NCI-H1694 treated with DMSO at 0.1 percent for 48 hours (cell line): Measurements from ENCODE around the gene NKPD1.

ENCODE experiments used
- DNase-seq: peaks from one replicate; lab custom pipeline; 2025; lab: John Stamatoyannopoulos, UW

NKPD1 gene

DNA sequence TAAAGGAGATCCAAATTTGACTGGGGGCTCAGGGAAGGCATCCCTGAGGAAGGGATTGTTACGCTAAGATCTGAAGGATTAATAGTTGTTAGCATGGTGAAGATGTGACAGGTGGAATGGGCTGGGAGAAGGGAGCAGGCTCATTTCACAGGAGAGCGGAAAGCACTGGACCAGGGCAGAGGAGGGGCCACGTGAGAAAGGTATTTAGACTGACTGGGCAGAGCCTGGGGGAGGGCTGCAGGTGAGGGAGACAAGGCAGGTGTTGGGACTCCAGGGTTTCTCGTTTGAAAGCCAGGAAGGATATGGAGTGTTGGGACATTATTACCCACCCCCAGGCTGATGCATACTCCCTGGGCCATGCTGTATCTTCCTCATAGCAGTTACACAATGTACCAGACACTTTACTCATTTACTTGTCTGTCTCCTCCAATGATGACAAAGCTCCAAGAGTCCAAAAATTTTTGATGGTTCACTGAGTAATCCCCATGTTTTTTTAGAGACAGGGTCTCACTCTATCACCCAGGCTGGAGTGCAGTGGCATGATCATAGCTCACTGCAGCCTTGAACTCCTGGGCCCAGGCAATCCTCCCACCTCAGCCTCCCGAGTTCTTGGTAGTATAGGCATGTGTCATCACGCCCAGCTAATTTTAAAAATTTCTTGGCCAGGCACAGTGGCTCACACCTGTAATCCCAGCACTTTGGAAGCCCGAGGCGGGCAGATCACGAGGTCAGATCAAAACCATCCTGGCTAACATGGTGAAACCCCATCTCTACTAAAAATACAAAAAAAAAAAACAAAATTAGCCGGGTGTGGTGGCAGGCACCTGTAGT is 14.9 kb upstream of the NKPD1 start:
- no peak for DNase-seq

DNA sequence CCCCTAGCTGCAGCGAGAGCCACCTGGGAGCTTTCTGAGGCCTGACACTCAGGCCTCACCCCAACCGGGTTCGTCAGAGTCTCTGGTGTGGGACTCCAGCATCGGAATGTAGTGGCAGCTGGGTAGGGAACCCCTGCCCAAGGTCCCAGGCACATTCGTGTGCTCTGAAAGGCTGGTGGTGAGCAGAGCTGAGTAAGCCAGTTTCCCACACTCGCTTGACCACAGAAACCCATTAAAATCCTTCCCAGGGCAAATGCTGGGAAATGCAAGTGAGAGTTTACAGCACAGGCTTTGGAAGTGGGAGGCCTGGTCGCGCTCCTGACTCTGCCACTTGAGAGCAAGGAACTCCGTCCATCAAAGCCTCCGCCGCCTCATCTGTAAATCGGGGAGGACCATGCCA is 13.0 kb upstream of the NKPD1 start:
- DNase-seq = no peak

DNA sequence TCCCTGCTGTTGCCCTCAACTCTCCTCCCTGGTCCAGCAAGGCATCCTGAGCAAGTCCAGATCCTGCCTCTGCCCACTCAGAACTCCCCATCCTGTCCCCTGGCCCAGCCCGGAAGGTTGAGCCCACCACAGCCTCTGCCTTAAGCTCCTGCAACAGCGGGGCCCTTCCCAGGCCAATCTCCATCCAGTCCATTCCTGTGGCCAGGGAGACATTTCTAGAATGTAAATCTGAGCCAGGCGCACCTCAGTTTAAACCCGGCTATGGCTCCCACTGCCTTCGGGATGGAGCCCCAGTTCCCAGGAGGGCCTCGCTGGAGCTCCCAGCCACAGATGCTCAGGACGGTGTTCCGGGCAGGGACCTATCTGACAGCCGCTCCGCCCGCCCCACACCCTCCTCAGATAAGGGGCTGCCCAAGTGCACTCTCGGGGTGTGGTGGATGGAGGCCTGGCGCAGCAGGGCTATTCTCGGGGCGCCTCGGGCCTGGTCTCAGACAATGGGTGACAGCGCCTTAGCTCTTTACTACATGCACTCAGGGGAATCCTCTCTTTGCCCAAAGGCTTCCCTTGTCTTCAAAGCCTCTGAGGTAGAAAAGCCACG is 11.9 kb upstream of the NKPD1 start:
- DNase-seq = no peak

DNA sequence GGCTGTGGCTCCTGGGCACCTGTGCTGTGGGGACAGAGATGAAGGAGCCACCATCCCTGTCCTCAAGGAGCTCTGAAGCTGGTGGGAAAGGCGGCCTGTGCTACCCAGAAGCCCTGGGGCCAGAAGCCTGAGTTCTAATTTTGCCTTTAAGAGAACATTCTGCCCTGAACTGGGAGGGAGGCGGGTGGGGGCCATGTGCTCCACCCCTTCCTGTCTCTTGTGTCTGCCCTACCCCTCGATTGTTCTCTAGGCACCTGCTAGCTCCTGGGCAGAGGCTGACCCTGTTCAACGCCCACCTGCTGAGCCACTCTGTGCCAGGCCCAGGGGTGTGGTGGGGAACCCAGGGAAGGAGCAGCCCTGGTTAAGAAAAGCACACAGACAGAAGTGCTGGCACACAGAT is 11.4 kb upstream of the NKPD1 start:
- DNase-seq = no peak

DNA sequence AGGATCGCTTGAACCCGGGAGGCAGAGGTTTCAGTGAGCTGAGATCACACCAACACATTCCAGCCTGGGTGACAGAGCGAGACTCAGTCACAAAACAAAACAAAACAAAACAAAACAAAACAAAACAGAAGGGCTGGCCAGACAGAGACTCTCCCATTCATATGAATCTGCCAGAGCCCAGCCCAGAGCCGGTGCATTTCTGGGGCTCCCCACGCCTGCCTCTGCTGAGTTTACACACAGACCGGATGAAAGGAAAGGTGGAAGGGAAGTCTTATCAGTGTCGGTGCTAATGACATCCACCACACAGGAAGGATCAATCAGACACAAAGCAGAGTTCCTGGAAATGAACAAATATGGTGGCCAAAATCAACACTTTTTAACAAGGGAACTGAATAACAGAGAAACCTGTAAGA is 10.4 kb upstream of the NKPD1 start:
- no peak for DNase-seq

DNA sequence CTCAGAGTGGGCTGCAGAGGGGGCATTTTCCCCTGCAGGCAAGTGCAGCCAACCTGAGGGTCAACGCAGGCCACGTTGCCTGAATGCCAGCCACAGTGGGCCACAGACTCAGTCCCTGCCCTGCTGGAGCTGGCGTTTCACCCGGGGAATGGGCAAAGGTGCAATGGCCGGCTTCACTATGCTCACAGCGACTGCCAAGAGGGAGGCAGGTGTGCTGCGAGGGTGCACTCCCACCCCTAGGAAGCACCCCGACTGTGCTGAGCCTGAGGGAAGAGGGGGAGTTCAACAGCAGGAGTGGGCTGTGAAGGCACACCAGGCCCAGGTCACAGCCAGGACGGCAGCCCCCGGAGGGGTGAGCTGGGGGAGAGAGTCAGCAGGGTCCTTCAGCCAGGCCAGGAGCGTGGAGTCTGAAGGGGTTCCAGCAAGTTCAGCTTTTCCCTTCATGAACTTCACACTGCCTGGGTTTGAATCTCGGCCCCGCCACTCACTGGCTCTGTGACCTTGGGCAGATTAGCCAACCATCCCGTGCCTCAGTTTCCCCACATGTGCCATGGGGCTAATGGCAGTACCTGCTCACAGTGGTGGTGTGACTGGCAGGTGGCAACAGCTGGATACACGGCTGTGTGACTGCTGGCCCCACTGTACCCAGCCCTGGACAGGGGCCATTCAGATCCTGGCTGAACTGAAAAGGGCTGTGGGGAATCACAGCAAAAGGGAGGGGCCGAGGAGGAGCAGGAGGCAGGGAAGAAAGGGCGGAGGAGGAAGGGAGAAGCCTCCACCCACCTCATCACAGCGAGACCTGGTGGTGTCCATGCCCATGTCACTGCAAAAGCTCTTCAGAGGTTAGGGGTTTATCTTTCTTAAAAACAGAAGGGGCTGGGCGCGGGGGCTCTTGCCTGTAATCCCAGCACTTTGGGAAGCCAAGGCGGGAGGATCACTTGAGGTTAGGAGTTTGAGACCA is 9.6 kb upstream of the NKPD1 start:
- no peak for DNase-seq

DNA sequence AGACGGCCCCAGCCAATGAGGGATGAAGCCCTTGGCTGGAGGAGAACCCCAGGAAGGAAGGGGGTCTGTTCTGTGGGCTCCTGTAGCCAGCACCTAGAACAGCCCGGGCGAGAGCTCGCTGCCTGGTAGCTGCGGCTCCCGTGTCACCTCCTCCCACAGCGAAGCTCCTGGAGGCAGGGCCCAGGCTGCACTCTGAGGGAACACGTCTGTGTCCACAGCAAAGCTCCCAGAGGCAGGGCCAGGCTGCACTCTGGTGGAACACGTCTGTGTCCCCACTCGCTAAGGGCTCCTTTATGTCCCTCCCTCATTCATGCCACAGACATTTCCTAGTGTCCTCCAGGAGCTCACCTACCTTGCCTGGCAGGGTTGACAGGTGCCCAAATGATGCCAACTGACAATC is 8.8 kb upstream of the NKPD1 start:
- DNase-seq = no peak

DNA sequence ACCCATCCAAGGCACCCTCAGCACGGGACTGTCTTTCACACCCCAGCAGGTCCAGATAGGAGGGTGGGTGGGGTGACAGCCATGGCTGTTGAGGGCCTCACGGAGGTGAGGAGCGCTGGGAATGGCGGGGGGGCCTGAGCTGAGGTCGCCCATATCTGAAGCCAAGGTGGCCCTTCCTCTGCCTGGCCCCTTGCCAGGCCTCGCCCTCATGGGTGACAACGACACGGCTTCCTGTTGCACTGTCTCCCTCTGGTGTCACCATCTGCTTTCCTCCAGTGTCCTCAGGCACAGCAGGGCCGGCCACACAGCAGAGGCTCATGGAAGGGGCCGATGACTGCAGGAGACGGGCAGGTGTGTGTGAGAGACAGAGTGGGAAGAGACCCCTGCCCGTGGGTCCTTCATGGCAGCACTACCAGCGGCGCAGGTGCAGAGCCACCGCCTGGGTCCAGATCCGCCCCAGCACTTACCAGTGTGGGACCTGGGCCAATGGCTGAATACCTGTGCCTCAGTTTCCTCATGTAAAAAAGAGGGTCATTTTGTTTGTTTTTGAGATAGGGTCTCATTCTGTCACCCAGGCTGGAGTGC is 8.1 kb upstream of the NKPD1 start:
- DNase-seq = peak; percentile 18

DNA sequence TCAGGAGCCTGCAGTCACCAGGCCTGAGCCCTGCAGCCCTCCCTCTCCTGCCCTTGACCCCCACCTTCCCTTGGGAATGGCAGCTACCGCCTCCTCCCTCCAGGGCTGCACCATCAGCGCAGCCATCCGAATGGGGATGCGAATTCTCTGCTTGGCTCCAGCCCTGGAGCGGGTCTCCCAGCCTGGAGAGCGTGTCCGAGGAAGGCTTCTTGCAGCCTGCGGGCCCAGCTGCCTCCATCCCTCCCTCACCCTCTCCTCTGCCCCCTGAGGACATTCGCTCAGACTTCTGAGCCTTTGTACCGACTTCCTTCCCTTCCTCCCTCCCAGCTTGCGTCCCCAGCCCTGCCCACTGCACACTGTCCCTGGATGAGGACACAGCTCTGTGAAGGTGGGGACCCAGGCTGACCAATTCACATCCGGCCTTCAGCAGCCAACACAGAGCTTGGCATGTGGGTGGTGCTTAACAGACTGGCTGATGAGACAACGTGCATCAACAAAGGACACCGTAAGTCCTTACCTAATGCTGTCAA is 6.0 kb upstream of the NKPD1 start:
- DNase-seq = no peak

DNA sequence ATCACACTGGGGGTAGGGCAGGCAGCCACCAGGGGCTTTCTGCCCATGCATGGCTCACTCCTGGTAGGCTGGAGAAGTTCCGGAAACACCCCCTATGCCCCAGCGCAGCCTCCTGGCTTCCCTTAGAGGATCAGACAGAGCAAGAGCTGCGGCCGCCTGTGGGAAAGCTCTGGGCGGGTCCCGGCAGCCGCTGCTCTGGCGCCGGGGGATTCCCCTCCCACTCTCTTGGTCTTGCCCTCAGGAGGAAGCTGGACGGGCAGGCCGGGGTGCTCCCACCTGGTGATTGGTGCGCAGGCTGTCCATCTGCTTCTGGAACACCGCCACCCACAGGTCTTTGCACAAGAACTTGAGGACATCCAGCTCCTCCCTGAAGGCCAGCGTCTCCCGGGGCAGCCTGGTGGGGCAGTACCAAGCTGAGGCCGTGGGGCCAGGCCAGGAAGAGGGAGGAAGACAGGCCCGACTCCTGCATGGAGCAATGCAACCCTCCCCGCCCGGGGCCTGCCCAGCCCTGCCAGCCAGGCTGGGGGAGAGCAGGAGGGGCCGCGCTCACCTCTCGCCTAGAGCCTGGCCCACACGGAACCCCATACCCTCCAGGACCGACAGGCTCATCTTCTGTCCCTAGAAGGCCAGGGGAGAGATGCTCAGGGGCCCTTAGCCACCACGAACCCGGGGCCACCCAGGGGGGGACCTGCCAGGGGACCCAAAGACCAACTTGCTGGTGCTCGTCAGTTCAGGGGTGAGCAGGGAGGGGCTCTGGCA is 4.0 kb upstream of the NKPD1 start:
- no peak for DNase-seq

DNA sequence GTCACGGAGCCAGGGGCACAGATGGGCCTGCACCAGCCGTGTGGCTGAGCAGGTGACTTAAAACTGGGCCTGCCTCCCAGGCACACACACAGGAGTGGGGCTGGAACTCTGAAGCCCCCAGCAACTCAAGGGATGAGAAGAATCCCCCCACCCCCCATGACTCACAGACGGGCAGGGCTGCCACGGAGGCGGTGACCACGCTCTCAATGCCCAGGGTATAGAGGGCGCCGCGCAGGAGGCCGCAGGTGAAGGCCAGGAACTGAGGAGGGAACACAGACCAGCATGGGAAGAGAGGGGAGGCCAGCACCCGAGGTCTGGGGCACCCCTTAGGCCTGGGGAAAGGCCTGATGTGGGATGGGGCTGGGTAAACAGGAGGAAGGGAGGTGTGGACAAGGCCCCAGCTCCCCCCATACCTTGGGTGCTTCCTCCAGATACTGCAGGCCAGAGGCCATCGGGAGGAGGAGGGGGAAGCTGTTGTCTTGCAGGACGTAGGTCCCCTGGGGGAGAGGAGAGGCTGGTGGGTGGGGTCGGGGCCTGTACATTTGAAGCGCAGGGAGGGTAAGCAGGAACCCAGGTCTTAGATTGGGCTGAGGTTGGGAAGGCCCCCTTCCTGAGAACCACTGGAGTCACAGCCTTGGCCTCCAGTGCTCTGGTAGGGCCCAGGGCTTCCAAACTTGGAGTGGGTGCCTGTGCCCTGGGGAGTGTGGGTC is 3.1 kb upstream of the NKPD1 start:
- no peak for DNase-seq

DNA sequence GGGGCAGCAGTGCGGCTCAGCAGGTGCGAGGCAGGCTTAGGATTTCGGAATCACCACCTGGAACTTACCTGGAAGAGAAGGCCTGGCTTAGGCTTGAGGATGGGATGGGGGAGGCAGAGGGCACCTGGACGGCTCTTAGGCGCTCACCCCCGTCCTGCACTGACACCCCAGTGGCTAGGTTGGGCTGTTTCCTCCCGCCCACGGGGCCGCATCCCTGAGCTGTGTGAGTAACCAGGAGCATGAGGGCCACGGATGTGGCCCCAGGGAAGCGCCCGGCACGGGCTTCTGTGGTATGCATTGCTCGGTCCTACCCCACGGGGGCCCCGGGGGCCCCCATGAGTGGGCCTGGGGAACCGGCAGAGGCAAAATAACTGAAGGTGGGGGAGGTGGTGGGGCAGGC is 2.4 kb upstream of the NKPD1 start:
- DNase-seq = no peak

DNA sequence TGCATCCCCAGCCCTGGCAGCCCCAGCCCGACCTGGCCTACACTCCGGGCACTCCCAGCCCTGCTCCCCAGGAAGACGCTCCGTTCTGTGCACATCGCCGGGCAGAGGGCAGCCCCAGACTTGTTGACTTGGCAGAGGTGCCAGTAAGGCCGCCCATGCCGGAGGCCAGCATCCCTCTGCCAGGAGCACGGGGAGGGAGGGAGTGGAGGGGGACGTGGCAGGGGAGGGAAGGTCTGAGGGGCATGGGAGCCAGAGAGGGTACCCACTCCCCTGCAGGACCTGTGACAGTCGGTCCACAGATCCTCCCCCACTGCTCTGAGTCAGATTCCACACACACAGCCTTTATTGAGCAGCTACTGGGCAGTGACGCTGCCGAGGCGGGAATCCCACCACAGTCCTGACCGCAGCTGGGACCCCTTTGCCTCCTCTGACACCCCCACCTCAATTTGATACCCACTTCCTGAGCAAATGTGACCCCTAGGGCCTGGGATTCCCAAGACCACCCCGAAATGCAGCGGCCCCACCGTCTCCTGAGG is 1.9 kb upstream of the NKPD1 start:
- peak; percentile 64 for DNase-seq

DNA sequence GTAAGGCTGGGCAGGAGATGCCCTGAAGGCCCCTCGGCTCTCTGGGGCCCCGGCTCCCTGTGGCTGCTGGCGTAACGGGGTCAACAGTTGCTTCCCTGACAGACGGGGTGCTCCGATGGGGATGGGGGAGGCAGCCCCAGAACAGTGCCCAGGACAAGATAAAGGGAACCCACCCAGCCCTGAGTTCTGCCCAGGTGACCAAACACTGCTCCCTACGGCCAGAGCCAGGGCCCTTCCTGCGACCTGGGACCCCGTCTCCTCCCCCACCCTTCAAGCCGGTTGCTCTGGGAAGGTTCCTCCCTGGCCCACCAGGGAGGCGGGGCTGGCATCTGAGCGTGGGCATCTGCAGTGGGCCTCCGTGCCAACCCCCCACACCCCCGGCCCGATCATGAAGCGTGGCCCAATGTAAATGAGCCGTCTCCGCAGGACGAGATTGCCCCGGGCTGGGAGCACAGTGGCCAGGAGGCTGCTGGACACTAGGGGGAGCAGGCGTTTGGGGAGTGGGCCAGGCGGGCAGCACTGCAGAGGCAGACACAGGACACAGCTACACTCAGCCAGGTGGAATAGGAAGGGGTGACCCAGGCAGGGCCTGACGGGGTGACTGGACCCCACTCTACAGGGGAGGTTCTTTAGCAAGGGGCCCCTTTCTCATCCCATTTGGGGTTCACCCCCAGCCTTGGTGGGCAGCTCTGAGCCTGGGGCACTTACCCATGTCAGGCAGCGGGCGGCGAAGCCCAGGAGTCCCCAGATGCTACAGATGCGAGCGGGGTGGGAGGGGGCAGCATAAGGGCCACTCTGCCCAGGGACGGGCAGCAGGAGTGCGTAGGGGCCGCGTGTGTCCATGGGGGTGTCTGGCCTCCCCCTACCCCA is 1.2 kb upstream of the NKPD1 start:
- DNase-seq = no peak

DNA sequence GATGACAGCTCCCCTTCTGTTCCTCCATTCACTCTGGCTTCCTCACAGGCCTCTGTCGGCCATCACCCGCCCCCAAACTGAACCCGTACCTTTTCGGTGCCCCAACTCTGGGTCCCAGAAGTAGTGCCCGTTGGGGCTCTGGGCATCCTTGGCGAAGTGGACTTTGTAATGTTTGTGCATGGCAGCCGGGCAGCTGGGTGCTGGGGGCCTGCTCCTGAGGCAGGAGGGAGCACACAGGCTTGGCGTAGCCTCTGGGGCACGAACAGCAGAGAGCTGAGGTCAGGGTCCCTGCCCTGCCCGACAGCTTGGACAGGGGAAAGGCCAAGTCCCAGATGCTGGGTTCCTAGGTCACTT is 834 bp downstream of the NKPD1 start:
- DNase-seq = no peak

DNA sequence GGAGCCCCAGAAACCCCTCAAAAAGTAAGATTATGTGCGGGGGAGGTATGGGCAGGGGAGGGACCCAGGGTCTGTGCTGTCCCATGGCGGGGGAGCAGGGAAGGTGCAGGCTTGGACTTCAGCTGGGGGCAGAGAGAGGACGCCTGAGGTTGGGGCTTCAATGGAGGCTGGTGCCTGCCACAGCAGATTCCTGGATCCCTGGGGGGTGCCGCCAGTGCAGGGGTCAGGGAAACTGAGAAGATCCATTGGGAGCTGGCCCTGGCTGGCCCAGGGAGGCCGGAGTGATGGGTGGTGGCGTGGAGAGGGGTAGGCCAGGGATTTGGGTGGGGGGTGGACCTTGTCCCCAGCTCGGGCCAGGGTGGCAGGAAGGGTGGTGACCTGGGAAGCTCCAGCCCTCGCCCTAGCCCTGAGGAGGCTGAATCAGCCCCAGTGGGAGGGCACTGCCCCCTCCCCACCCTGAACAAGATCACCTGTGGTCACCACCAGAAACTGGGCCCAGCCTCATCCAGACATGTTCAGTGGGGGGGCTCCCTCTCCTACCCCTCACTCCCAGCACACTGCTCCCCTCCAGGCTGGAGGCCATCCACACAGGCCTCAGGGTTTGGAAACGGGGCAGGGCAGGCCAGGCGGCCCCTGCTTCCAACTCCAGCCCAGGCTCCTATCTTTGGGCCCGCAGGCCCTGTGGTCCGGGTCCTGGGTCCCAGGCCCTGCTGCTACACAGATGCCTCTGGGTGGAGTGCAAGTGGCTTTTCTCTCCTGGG is 1.4 kb downstream of the NKPD1 start:
- no peak for DNase-seq

DNA sequence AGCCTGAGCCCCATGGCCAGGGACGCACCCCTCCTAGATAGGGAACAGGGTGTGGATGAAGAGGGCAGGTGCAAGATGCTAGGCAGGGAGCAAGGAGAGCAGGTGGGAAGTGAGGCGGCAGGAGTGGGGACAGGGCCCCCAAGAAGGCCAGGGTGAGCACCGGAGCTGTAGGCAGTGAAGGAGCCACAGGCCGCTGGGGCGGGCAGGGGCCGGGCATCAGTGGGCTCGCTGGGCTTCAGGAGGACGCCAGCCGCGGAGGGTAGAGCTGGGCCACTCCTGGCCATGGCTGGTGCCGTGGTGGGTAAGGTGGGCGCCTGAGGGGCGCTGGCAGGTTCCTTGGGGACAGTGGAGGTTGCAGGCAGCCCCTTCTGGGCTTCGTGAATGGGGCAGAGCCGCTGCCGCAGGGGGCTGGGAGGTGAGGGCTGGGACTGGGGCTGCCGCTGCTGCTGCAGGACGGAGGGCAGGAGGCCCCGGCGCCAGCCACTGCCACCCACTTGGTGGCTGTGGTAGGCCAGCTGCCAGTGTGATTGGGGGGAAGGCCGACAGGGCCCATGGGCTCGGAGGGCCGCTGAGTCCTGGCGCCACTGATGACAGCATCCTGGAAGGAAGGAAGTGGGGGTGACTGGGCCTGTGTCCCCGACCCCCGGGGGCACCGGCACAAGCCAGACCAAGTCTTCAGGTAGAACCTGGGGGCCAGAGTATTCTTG is 2.1 kb downstream of the NKPD1 start:
- DNase-seq = no peak

DNA sequence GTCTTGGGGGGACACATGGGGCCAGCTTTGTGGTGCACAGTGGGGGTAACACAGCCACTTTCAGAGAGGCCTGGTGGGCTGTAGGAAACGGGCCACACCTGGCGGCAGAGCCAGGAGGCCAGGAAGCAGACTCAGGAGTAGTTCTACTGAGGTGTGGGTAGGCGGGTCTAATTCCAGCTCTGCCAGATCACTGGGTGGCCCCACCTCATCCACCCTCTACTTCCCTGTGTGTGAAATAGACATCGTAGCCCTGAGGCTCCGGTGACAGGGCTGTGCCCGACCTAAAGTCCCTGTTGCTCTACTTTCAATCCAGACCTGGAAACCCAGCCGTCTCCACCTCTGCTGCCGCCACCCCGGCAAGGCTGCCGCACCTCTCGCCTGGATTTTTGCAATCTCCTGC is 4.0 kb downstream of the NKPD1 start:
- no peak for DNase-seq
